Islet of Langerhans (tissue), 1 donor: Measurements from ENCODE around the gene ZFP36L2.

Source experiments
- FAIRE-seq: peaks from one replicate; lab custom pipeline; 2011; peaks lifted over from hg19 to GRCh38; lab: Jason Lieb, UNC

ZFP36L2 gene

GRCh38 chr2:43186321-43186678, 40.1 kb downstream of the ZFP36L2 start:
- no peak for FAIRE-seq

GRCh38 chr2:43185146-43185545, 41.3 kb downstream of the ZFP36L2 start:
- no peak for FAIRE-seq

GRCh38 chr2:43184339-43184895, 42.0 kb downstream of the ZFP36L2 start:
- FAIRE-seq, result no peak

- FAIRE-seq, result no peak
Observed at GRCh38 chr2:43183743-43184142, 42.7 kb downstream of the ZFP36L2 start.

GRCh38 chr2:43180897-43181296, 45.5 kb downstream of the ZFP36L2 start:
- FAIRE-seq, result no peak

- FAIRE-seq, result no peak
Observed at GRCh38 chr2:43179942-43180341, 46.5 kb downstream of the ZFP36L2 start.

- FAIRE-seq, result no peak
Observed at GRCh38 chr2:43178602-43179542, 47.5 kb downstream of the ZFP36L2 start.

- no peak for FAIRE-seq
Observed at GRCh38 chr2:43178055-43178598, 48.3 kb downstream of the ZFP36L2 start.

- no peak for FAIRE-seq
Observed at GRCh38 chr2:43176449-43176848, 50.0 kb downstream of the ZFP36L2 start.

- FAIRE-seq, result no peak
Observed at GRCh38 chr2:43175876-43176275, 50.5 kb downstream of the ZFP36L2 start.

GRCh38 chr2:43175020-43175441, 51.4 kb downstream of the ZFP36L2 start:
- no peak for FAIRE-seq

GRCh38 chr2:43174368-43174916, 52.0 kb downstream of the ZFP36L2 start:
- no peak for FAIRE-seq
